Measurements from ENCODE around the gene CCNT2. TPM values are rescaled to one million over a fixed set of nuclear protein-coding genes. Genes with fewer than 3 reads are reported as not detected.

The CCNT2 gene
- total RNA-seq, 1 donor from 2014 or later = 65.5 TPM

DNA sequence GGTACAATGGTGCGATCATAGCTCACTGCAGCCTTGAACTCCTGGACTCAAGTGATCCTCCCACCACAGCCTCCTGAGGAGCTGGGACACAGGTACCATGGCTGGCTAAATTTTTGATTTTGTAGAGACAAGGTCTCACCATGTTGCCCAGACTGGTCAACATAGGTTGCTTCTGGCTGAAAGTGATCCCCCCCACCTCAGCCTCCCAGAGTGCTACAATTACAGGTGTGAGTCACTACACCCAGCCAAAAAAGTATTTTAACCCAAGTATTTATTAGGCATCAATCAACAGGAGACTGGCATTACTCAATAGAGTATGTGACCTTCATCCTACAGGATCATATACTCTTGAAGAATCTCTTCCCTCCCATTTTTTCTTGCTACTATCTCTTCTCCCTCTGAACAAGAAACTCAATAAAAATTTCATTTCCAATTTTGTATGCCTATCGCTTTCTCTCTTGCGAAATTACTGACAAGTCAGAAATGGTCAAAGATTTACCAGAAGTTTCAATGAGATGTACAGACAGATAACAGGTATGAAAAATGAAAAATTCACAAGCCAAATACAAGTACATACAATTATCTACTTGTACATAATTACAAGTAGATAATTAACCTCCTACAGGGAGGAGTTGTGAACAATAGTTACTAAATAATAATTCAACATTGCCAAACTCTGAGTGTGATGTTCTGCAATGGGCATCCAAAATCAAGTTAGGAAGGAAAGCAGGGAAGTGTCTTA is 34.9 kb upstream of the CCNT2 start:
- Mint-ChIP-seq H3K9me3 (no peaks in the 10 kb centered on the region), H3K36me3 (ENCODE audit: low read depth) (no peaks in the 10 kb centered on the region), H3K27ac (ENCODE audit: unreplicated experiment) (no peak overlapping the region), H3K4me3 (no peak overlapping the region), H3K4me1 (no peaks in the 10 kb centered on the region), H3K27me3 (ENCODE audit: low read depth) (no peaks in the 10 kb centered on the region)
- no peak for DNase-seq (ENCODE audit: low read depth, low spot score)
- no peak for TF ChIP-seq CTCF (conservative IDR thresholded peaks at IDR 0.05)

- Mint-ChIP-seq H3K27me3 (ENCODE audit: low read depth) (no peaks in the 10 kb centered on the region), H3K9me3 (no peaks in the 10 kb centered on the region), H3K36me3 (ENCODE audit: low read depth) (no peaks in the 10 kb centered on the region), H3K4me3 (no peak overlapping the region), H3K4me1 (no peaks in the 10 kb centered on the region), H3K27ac (ENCODE audit: unreplicated experiment) (no peak overlapping the region)
- DNase-seq (ENCODE audit: low read depth, low spot score) = no peak
- no peak for TF ChIP-seq CTCF (conservative IDR thresholded peaks at IDR 0.05)
Measured at GRCh38 chr2:134884435-134884834, 34.2 kb upstream of the CCNT2 start.

DNA sequence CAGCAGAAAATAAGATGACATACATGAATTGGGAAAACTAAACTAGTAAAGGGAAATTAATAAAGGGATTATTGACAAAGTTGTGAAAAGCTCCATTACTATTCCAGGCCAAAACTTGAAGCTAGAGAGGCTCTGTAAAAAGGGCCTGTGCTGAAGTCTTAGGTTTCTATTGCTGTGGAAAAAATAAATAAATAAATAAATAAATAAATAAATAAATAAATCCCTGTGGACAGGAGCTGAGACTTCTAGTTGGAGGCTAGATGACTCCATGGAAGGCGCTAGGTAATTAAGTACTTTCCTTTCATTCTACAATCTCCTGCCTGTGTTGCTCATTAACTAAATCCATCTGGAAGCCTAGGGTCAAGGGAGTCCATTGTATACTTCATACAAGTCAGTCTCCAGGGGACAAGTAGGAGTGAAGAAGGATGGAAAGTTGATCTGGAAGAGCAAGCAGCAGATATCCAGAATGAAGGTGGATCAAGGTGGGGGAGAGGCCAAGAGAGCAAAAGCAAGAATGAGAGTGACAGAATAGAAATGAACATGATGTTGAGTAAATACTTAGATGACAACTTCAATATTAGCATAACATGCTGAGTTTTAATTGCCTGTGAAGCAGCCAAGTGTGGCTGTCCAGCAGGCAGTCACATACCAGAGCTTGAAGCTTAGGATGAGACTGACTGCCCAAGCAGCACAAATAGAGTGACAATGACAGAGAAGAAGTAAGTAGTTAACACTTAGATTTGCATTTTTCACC is 26.2 kb upstream of the CCNT2 start:
- Mint-ChIP-seq H3K36me3 (ENCODE audit: low read depth) (no peaks in the 10 kb centered on the region), H3K4me3 (no peak overlapping the region), H3K27me3 (ENCODE audit: low read depth) (no peaks in the 10 kb centered on the region), H3K27ac (ENCODE audit: unreplicated experiment) (no peak overlapping the region), H3K9me3 (no peaks in the 10 kb centered on the region), H3K4me1 (no peaks in the 10 kb centered on the region)
- no peak for TF ChIP-seq CTCF (conservative IDR thresholded peaks at IDR 0.05)
- DNase-seq (ENCODE audit: low read depth, low spot score) = no peak

GRCh38 chr2:134897932-134898331 is 20.7 kb upstream of the CCNT2 start:
- TF ChIP-seq CTCF (conservative IDR thresholded peaks at IDR 0.05) = peak; percentile 72
- no peaks in the 10 kb centered on the region for H3K9me3 Mint-ChIP-seq
- H3K4me1 Mint-ChIP-seq = no peaks in the 10 kb centered on the region
- no peak for DNase-seq (ENCODE audit: low read depth, low spot score)
- no peak overlapping the region for H3K27ac Mint-ChIP-seq (ENCODE audit: unreplicated experiment)
- H3K4me3 Mint-ChIP-seq = no peak overlapping the region
- no peaks in the 10 kb centered on the region for H3K27me3 Mint-ChIP-seq (ENCODE audit: low read depth)
- no peaks in the 10 kb centered on the region for H3K36me3 Mint-ChIP-seq (ENCODE audit: low read depth)

- no peaks in the 10 kb centered on the region for H3K27me3 Mint-ChIP-seq (ENCODE audit: low read depth)
- no peaks in the 10 kb centered on the region for H3K9me3 Mint-ChIP-seq
- no peak for TF ChIP-seq CTCF (conservative IDR thresholded peaks at IDR 0.05)
- no peak overlapping the region for H3K4me3 Mint-ChIP-seq
- no peak for DNase-seq (ENCODE audit: low read depth, low spot score)
- no peaks in the 10 kb centered on the region for H3K4me1 Mint-ChIP-seq
- no peak overlapping the region for H3K27ac Mint-ChIP-seq (ENCODE audit: unreplicated experiment)
- H3K36me3 Mint-ChIP-seq (ENCODE audit: low read depth) = no peaks in the 10 kb centered on the region
Measured at GRCh38 chr2:134899204-134899603, 19.4 kb upstream of the CCNT2 start.

Measured in neural crest cell (in vitro differentiated cells).